Natural killer cell treated with Interleukin-12 subunit alpha and Interleukin-12 subunit beta and Interleukin-15 and Interleukin-18, amount 100 ng/mL, for 72 hours (primary cell): ENCODE measurements around the gene ABCB6. TPM values are rescaled to one million over a fixed set of nuclear protein-coding genes. Genes with fewer than 3 reads are reported as not detected.

ENCODE experiments used
- ATAC-seq, 2 donors: fragments of 150-1000 bp; cut with Tn5 transposase in 1 of 2; sonication (Bioruptor Pico), chemical (Tn5 transposase) in 1 of 2; 2 replicates each; pipeline ENCODE4 v1.10.0; 2021
- DNase-seq: peaks from one replicate; pipeline ENCODE4 v3.0.0; 2022; ENCODE audit warnings: low spot score
- H3K27ac Mint-ChIP-seq, 2 donors: 1 replicate in 1 of 2; 2 replicates in 1 of 2; pipeline ENCODE4 v1.8.0; 2022; ENCODE audit warnings: mixed read lengths in 2 of 2, mild to moderate bottlenecking in 1 of 2, moderate library complexity in 1 of 2
- H3K27me3 Mint-ChIP-seq, 2 donors: 1 replicate in 1 of 2; 2 replicates in 1 of 2; pipeline ENCODE4 v1.8.0; 2022; ENCODE audit warnings: mixed read lengths in 2 of 2
- H3K36me3 Mint-ChIP-seq: one replicate; pipeline ENCODE4 v1.8.0; 2022; ENCODE audit warnings: mixed read lengths
- H3K4me1 Mint-ChIP-seq, 2 donors: 1 replicate in 1 of 2; 2 replicates in 1 of 2; pipeline ENCODE4 v1.8.0; 2022; ENCODE audit warnings: low read depth in 2 of 2, mixed read lengths in 2 of 2, mild to moderate bottlenecking in 1 of 2
- H3K4me3 Mint-ChIP-seq: one replicate; pipeline ENCODE4 v1.8.0; 2022; ENCODE audit warnings: mixed read lengths
- H3K9me3 Mint-ChIP-seq: 2 replicates; pipeline ENCODE4 v1.8.0; 2022; ENCODE audit warnings: mixed read lengths
- total RNA-seq, 2 donors: library from RNA; stranded (reverse); gene quantifications; one replicate each; pipeline ENCODE4 v1.2.3, GENCODE V29; 2022

The ABCB6 gene
- total RNA-seq, 2 donors from 2014 or later: 16.7 to 18.1 TPM

- no peak for ATAC-seq
- peaks cover 22 to 38% of the 10 kb centered on the region in 2 donors for H3K4me1 Mint-ChIP-seq
- H3K27me3 Mint-ChIP-seq: no peaks in the 10 kb centered on the region
- peak overlapping the region; percentile 96 to 97 for H3K27ac Mint-ChIP-seq
- no peak for DNase-seq
- peaks cover 14% of the 10 kb centered on the region for H3K36me3 Mint-ChIP-seq
- H3K4me3 Mint-ChIP-seq: peak overlapping the region; percentile 99
- H3K9me3 Mint-ChIP-seq: no peaks in the 10 kb centered on the region
Measured at GRCh38 chr2:219228911-219229304, 10.2 kb upstream of the ABCB6 start.

DNA sequence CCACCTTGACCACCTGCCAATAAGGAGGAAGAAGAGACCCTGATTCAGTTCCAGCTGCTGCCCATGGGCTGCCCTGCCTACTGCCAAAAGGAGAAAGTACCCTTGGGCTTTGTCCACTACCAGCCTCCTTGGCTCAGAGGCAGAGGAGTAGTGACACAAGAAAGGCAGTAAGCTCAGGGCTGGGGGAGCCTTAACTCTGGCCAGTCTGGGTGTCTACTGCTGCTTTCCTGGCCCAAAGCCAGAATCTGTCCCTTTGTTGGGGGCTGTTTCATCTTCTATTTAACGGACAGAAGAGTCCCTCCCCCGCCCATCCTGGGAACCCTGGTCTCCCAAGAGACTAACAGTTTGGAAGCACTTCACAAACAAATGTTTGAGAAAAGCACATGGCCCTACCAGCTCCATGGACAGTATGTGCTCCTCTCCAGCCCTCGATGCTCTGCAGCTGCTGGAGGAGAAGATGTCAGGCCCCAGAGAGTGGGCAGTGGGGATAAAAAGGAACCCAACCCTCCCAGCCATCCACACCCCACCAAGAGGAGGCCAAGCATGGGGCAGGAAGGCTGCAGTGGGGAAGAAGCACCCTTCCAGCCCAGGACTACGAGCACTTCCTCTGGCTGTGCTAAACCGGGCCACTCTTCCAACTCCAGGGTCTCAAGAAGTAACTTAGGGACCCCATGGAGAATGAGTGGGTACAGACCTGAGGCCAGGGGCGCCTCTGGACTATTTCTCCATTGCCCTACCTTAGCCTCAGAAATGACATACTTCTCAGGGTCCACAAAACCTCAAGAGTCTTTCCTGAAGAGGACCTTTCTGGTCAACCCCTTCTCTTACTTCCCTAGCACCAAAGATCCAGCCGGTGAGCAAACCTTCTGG lies 9.5 kb upstream of the ABCB6 start:
- H3K4me1 Mint-ChIP-seq: peaks cover 25 to 38% of the 10 kb centered on the region in 2 donors
- H3K36me3 Mint-ChIP-seq: peaks cover 7% of the 10 kb centered on the region
- no peaks in the 10 kb centered on the region for H3K9me3 Mint-ChIP-seq
- H3K27ac Mint-ChIP-seq: peak overlapping the region; percentile 23 to 60
- ATAC-seq (no peak), DNase-seq (no peak)
- H3K27me3 Mint-ChIP-seq: no peaks in the 10 kb centered on the region
- H3K4me3 Mint-ChIP-seq: peak overlapping the region; percentile 79

GRCh38 chr2:219225350-219225749 lies 6.6 kb upstream of the ABCB6 start:
- no peak overlapping the region for H3K4me3 Mint-ChIP-seq
- peaks cover 12% of the 10 kb centered on the region for H3K36me3 Mint-ChIP-seq
- H3K27ac Mint-ChIP-seq: no peak overlapping the region

DNA sequence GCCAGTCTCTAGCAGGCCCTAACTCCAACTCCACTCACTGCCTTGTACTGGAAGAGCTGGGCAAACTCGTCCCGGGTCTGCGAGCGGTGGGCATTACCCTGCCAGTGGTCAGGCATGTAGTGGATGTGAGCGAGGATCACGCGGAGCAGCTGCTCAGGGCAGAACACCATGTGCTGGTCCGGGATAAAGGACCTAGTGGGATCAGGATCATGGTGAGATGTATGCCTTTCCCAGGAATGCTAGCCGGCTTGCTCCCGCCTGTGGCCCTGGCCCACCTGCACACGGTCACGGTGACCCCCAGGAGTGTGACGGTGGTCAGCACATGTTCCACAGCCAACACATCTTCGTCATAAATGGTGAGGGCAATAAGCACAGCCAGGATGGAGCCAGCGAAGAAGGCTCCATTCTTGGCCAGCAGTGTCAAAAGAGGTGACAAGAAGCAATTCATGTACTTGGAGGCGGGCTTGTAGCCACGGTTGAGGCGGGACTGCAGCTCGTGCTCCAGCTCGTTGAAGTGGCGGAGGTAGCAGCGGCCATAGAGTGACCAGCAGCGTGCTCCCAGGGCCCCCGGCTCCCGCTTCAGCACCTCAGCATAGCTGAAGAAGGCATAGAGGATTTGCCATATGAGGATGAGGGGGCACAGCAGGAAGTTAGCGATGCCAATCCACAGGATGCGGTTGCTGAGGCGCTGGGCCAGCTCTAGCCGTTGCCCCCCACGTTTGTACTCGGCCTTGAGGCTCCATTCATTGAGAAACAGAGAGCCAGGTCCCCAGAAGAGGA lies 5.3 kb upstream of the ABCB6 start:
- no peaks in the 10 kb centered on the region for H3K27me3 Mint-ChIP-seq
- peaks cover 17 to 27% of the 10 kb centered on the region in 2 donors for H3K4me1 Mint-ChIP-seq
- peaks cover 12% of the 10 kb centered on the region for H3K36me3 Mint-ChIP-seq
- ATAC-seq (no peak), DNase-seq (no peak)
- no peak overlapping the region for H3K4me3 Mint-ChIP-seq
- H3K9me3 Mint-ChIP-seq: no peaks in the 10 kb centered on the region
- H3K27ac Mint-ChIP-seq: no peak overlapping the region

More at GRCh38 chr2:219225350-219225749, 6.6 kb upstream of the ABCB6 start:
- DNase-seq: no peak
- Mint-ChIP-seq H3K4me1 (peaks cover 24 to 25% of the 10 kb centered on the region in 2 donors), H3K27me3 (no peaks in the 10 kb centered on the region), H3K9me3 (no peaks in the 10 kb centered on the region)
- no peak for ATAC-seq

GRCh38 chr2:219221957-219222518 lies 3.3 kb upstream of the ABCB6 start:
- no peak for ATAC-seq
- no peaks in the 10 kb centered on the region for H3K27me3 Mint-ChIP-seq
- H3K36me3 Mint-ChIP-seq: peaks cover 12% of the 10 kb centered on the region
- no peak overlapping the region for H3K4me3 Mint-ChIP-seq
- H3K4me1 Mint-ChIP-seq: peaks cover 16 to 31% of the 10 kb centered on the region in 2 donors
- H3K9me3 Mint-ChIP-seq: no peaks in the 10 kb centered on the region
- no peak overlapping the region for H3K27ac Mint-ChIP-seq
- no peak for DNase-seq

- Mint-ChIP-seq H3K4me3 (no peak overlapping the region), H3K36me3 (peaks cover 6% of the 10 kb centered on the region), H3K9me3 (no peaks in the 10 kb centered on the region), H3K27ac (no peak overlapping the region), H3K4me1 (peaks cover 9 to 30% of the 10 kb centered on the region in 2 donors), H3K27me3 (no peaks in the 10 kb centered on the region)
- ATAC-seq: no peak
- no peak for DNase-seq
Measured at GRCh38 chr2:219220652-219221402, 2.1 kb upstream of the ABCB6 start.

DNA sequence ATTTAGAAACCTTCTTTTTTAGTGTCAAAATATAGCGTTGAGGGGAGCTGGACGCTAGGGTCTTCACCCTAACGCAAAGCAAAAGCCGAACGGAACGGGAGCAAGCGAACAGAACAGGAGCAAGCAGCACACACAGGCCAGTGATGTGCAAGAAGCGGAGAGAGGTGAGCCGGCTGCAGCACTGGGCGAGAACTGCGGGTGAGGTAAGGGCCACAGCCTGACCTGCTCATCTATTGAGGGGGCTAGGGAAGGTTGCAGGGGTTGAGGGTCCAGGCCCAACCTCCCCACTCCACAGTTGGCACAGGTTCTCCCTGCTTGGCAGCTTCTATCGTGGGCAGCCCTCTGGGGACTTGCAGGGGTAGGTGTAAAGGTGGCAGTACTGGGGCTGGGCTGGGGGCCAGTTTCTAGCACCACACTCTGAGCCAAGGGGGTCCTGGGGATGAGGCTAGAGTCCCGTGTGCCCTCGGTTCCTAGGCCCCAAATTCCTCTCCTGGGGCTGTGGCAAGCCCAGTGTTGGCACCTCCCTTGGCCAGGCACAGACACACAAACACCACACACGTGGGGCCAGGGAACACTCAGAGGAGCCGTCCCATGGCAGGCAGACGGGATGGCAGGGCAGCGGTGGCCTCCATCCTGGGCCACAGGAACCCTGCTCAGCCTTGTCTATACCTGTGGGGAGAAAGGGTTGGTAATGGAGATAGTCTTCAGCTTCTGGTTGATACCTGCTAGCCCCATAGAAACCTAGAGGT lies 1.2 kb upstream of the ABCB6 start:
- H3K4me3 Mint-ChIP-seq: no peak overlapping the region
- no peaks in the 10 kb centered on the region for H3K9me3 Mint-ChIP-seq
- ATAC-seq (no peak), DNase-seq (no peak)
- no peak overlapping the region for H3K27ac Mint-ChIP-seq
- H3K27me3 Mint-ChIP-seq: no peaks in the 10 kb centered on the region
- H3K36me3 Mint-ChIP-seq: peaks cover 6% of the 10 kb centered on the region
- H3K4me1 Mint-ChIP-seq: peaks cover 8 to 25% of the 10 kb centered on the region in 2 donors

GRCh38 chr2:219218217-219218731 lies 484 bp downstream of the ABCB6 start:
- DNase-seq: no peak
- peaks cover 4 to 22% of the 10 kb centered on the region in 2 donors for H3K4me1 Mint-ChIP-seq
- H3K27ac Mint-ChIP-seq: peak overlapping the region; percentile 57 to 85
- H3K4me3 Mint-ChIP-seq: peak overlapping the region; percentile 83
- ATAC-seq: peak; percentile 56 to 65
- H3K9me3 Mint-ChIP-seq: no peaks in the 10 kb centered on the region
- H3K36me3 Mint-ChIP-seq: peaks cover 6% of the 10 kb centered on the region
- no peaks in the 10 kb centered on the region for H3K27me3 Mint-ChIP-seq

DNA sequence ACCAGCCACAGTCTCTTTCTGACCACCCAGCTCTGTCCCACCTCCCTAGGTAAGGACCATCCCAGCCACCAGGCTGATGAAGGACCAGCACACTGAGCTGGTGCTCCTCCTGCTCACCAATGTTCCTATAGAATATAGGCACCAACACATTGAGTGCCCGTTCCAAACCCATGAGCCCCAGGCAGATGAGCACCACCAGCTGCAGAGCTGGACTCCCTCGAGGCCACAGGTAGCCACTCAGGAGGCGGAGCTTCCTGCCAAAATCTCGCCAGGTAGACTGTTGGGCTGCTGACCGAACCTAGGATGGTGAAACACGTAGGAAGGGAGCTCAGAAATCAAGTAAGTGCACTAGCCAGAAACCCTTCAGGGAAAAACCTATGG lies 2.2 kb downstream of the ABCB6 start:
- ATAC-seq: no peak
- Mint-ChIP-seq H3K4me3 (no peak overlapping the region), H3K9me3 (no peaks in the 10 kb centered on the region), H3K4me1 (peaks cover 4 to 21% of the 10 kb centered on the region in 2 donors), H3K27ac (no peak overlapping the region), H3K36me3 (peaks cover 4% of the 10 kb centered on the region), H3K27me3 (no peaks in the 10 kb centered on the region)
- DNase-seq: no peak

DNA sequence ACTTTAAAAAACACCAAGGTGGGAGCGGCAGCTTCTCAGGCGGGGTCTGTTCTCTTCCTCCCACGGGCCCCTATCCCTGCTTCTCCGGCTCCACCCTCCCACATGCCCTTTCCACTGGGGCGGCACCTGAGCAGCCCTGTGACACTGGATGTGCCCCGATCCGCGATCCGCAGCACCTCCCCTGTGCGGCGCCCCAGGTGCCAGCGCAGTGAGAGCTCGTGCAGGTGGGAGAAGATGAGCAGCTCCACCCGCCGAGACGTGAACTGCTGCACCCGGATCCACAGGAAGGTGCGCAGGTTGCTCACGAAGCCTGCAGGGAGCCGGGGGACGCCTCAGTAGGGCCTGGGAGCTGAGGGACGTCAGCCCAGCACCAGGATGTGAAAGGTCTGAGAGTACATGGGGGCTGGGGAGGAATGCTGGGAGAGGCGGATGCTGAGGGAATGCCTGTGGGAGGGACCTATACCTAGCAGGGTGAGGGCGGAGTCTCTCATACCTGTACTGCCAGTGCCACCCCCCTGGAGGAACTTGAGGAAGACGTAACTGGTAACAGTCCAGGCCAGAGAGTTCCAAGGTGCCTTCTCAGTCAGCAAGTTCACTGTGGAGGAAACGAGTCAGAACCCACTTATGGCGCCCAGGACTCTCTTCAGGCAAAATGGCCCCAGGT lies 2.8 kb downstream of the ABCB6 start:
- H3K36me3 Mint-ChIP-seq: no peaks in the 10 kb centered on the region
- no peak overlapping the region for H3K27ac Mint-ChIP-seq
- no peak for DNase-seq
- no peak overlapping the region for H3K4me3 Mint-ChIP-seq
- peaks cover 4 to 26% of the 10 kb centered on the region in 2 donors for H3K4me1 Mint-ChIP-seq
- ATAC-seq: no peak
- H3K9me3 Mint-ChIP-seq: no peaks in the 10 kb centered on the region
- H3K27me3 Mint-ChIP-seq: no peaks in the 10 kb centered on the region

- Mint-ChIP-seq H3K27me3 (no peaks in the 10 kb centered on the region), H3K4me3 (no peak overlapping the region), H3K27ac (peak overlapping the region in 1 of 2 donors; percentile 32), H3K9me3 (no peaks in the 10 kb centered on the region), H3K36me3 (no peaks in the 10 kb centered on the region), H3K4me1 (peaks cover 4 to 27% of the 10 kb centered on the region in 2 donors)
- no peak for ATAC-seq
- no peak for DNase-seq
Measured at GRCh38 chr2:219214786-219215185, 4.0 kb downstream of the ABCB6 start.

- Mint-ChIP-seq H3K27ac (no peak overlapping the region), H3K27me3 (no peaks in the 10 kb centered on the region), H3K9me3 (no peaks in the 10 kb centered on the region), H3K4me1 (peaks cover 4 to 27% of the 10 kb centered on the region in 2 donors), H3K36me3 (no peaks in the 10 kb centered on the region), H3K4me3 (no peak overlapping the region)
- no peak for DNase-seq
- ATAC-seq: no peak
Measured at GRCh38 chr2:219214141-219214540, 4.6 kb downstream of the ABCB6 start.
